ENCODE measurements around the gene CT55. TPM values are rescaled to one million over a fixed set of nuclear protein-coding genes. Genes with fewer than 3 reads are reported as not detected.

The CT55 gene
- total and polyA plus RNA-seq, 2 experiments from 2014 or later, result not detected

GRCh38 chrX:135112096-135112729, 59.0 kb downstream of the CT55 start:
- Histone ChIP-seq H3K36me3 (no peaks in the 10 kb centered on the region), H3K27ac (no peak overlapping the region), H3K27me3 (no peaks in the 10 kb centered on the region), H3K9me3 (ENCODE audit: low read depth) (no peaks in the 10 kb centered on the region), H3K4me1 (ENCODE audit: low read depth) (no peaks in the 10 kb centered on the region), H3K4me3 (no peak overlapping the region)
- DNase-seq (ENCODE audit: low read depth in 1 of 2, low spot score in 1 of 2), result peak; percentile 28 to 50
- peak; percentile 68 for TF ChIP-seq CTCF (IDR thresholded peaks at IDR 0.05; ENCODE audit: low read depth, low read length)

GRCh38 chrX:135109554-135109953, 61.6 kb downstream of the CT55 start:
- Histone ChIP-seq H3K9me3 (ENCODE audit: low read depth) (no peaks in the 10 kb centered on the region), H3K27me3 (no peaks in the 10 kb centered on the region), H3K27ac (no peak overlapping the region), H3K4me3 (no peak overlapping the region), H3K36me3 (no peaks in the 10 kb centered on the region), H3K4me1 (ENCODE audit: low read depth) (no peaks in the 10 kb centered on the region)
- TF ChIP-seq CTCF (IDR thresholded peaks at IDR 0.05; ENCODE audit: low read depth, low read length), result no peak
- DNase-seq (ENCODE audit: low read depth in 1 of 2, low spot score in 1 of 2), result no peak

Other genes with a start within 250 kb of the CT55 start
- gene SMIM10, start 180.4 kb downstream of the CT55 start, total RNA-seq, result 2.4 and 2.6 TPM in 2 replicates
- 3.0 and 5.5 TPM in 2 replicates for gene SMIM10, start 180.4 kb downstream of the CT55 start, polyA plus RNA-seq
- gene RTL8B, start 148.9 kb downstream of the CT55 start, total RNA-seq, result 24.4 and 32.3 TPM in 2 replicates
- 49.3 and 68.8 TPM in 2 replicates for gene RTL8B, start 148.9 kb downstream of the CT55 start, polyA plus RNA-seq
- gene RTL8C, start 139.0 kb downstream of the CT55 start, total RNA-seq, result 241 and 327 TPM in 2 replicates
- gene RTL8C, start 139.0 kb downstream of the CT55 start, polyA plus RNA-seq, result 562 and 724 TPM in 2 replicates
- 45.9 and 58.5 TPM in 2 replicates for gene RTL8A, start 119.3 kb downstream of the CT55 start, total RNA-seq
- 211 and 216 TPM in 2 replicates for gene RTL8A, start 119.3 kb downstream of the CT55 start, polyA plus RNA-seq
- 19.4 and 29.3 TPM in 2 replicates for gene SMIM10L2B, start 72.7 kb downstream of the CT55 start, total RNA-seq
- gene SMIM10L2B, start 72.7 kb downstream of the CT55 start, polyA plus RNA-seq, result 13.7 and 20.1 TPM in 2 replicates
- not detected in 2 replicates for gene ETDB, start 50.9 kb downstream of the CT55 start, total RNA-seq
- gene ETDB, start 50.9 kb downstream of the CT55 start, polyA plus RNA-seq, result not detected in 2 replicates
- gene ETDA, start 80.7 kb upstream of the CT55 start, total RNA-seq, result not detected in 2 replicates
- gene ETDA, start 80.7 kb upstream of the CT55 start, polyA plus RNA-seq, result not detected in 2 replicates
- gene ETDC, start 138.1 kb upstream of the CT55 start, total RNA-seq, result not detected in 2 replicates
- gene ETDC, start 138.1 kb upstream of the CT55 start, polyA plus RNA-seq, result not detected in 2 replicates
- gene ZNF75D, start 172.7 kb upstream of the CT55 start, total RNA-seq, result 5.4 and 6.6 TPM in 2 replicates
- 6.1 and 6.5 TPM in 2 replicates for gene ZNF75D, start 172.7 kb upstream of the CT55 start, polyA plus RNA-seq
- 5.1 and 18.5 TPM in 2 replicates for gene ZNF449, start 173.4 kb upstream of the CT55 start, total RNA-seq
- 11.8 and 27.8 TPM in 2 replicates for gene ZNF449, start 173.4 kb upstream of the CT55 start, polyA plus RNA-seq